NCI-H524 (cell line): ENCODE measurements around the gene IGSF11.
"Not testable (repeated sequence)": the region's sequence is repeated elsewhere in the genome, so short reads cannot be mapped to it uniquely, and the experiment has no call there.

Experiments used
- DNase-seq, 2 experiments: peaks; one replicate each; lab custom pipeline; 2025; lab: John Stamatoyannopoulos, UW

IGSF11 gene, protein sequence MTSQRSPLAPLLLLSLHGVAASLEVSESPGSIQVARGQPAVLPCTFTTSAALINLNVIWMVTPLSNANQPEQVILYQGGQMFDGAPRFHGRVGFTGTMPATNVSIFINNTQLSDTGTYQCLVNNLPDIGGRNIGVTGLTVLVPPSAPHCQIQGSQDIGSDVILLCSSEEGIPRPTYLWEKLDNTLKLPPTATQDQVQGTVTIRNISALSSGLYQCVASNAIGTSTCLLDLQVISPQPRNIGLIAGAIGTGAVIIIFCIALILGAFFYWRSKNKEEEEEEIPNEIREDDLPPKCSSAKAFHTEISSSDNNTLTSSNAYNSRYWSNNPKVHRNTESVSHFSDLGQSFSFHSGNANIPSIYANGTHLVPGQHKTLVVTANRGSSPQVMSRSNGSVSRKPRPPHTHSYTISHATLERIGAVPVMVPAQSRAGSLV

DNA sequence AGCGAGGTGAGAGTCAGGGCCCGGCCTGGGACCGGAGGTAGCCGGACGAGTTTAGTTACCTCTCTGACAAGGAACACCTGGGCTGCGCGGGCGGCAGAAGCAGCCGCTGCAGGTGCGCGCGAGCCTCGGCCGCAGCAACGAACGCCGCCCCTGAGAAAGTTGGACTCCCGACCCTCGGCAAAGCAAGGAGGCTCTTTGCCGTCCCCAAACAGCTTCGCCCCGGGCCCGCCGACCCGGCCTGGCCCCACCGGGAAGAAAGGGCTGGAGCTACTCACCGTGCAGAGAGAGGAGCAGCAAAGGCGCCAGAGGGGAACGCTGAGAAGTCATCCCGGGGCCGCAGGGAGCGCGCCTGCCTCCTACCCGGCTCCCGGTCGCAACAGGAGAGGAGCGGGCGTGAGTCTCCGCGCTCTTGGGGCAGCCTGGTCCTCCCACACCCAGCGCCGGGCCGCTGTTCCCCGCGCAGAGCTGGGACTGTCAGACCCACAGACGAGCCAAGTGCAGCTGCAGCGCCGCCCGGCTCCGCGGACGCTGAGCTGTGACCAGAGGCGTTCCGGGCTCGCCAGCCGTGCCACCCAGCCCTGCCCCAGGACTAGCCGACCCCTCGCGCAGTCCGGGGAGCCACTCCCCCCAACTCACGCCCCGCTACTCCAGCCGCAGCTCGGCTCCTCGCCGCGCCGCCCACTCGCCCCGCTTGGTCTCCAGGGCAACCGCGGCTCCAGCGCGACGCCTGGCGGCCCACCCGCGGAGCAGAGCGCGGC lies at the start of gene IGSF11:
Gene IGSF11 (minus strand): TSS at position 591 of the 758 bp plus-strand sequence. CDS start 264 bp downstream, at position 327.
- peak; percentile 97 to 99 for DNase-seq

DNA sequence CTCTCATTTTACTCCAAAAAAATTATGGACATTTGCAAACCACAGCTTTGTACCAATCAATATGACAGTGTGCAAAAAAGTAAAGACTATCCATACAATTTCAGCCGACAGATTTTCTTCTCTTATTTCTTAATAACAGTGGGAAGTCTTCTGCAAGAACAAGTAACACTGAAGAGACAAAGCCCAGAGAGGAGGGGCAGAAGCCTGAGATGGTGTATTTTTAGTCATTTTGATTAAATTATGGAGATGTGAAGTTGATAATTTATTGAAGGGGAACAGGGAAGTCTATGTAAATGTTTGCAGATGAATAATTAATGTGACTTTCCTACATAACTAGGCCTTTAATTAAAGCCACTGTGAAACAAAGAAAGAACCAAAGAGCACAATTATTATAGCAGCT lies 45.7 kb upstream of the IGSF11 start:
- no peak for DNase-seq

DNA sequence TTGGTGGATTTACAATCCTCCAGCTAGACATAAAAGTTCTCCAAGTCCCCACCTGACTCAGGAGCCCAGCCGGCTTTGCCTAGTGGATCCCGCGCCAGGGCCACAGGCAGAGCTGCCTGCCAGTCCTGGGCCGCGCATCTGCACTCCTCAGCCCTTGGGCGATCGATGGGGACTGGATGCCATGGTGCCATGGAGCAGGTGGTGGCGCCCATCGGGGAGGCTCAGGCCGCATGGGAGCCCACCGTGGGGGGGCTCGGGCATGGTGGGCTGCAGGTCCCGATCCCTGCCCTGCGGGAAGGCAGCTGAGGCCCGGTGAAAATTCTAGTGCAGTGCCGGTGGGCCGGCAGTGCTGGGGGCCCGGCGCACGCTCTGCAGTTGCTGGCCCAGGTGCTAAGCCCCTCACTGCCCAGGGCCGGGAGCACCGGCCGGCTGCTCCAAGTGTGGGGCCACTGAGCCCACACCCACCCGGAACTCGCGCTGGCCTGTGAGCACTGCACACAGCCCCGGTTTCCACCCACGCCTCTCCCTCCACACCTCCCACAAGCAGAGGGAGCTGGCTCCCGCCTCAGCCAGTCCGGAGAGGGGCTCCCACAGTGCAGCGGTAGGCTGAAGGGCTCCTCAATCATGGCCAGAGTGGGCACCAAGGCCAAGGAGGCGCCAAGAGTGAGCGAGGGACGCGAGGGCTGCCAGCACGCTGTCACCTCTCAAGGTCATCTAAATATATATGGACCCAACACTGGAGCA lies 38.8 kb upstream of the IGSF11 start:
- no peak for DNase-seq

DNA sequence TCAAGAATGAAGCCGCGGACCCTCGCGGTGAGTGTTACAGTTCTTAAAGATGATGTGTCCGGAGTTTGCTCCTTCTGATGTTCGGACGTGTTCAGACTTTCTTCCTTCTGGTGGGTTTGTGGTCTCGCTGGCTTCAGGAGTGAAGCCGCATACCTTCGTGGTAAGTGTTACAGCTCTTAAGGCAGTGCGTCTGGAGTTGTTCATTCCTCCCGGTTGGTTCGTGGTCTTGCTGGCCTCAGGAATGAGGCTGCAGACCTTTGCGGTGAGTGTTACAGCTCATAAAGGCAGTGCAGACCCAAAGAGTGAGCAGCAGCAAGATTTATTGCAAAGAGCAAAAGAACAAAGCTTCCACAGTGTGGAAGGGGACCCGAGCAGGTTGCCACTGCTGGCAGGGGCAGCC lies 37.8 kb upstream of the IGSF11 start:
- DNase-seq, result not testable (repeated sequence)

DNA sequence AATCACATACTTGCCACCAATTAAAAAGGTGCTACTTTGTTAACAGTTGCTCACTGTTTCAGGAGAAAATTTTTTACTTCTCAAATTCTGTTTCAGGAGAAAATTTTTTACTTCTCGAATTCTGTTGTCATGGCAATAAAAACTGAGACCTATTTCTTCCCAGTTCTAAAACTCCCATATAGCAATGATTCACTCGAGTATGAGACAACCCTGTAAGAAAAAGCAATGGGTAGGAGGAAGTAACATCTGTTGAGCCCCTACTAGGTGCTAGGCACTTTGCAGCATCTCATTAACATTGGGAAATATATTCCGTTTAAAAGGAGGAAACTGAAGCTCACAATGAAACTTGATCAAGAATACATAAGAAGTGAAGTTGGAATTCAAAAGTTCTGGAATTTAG lies 35.1 kb upstream of the IGSF11 start:
- DNase-seq, result no peak

DNA sequence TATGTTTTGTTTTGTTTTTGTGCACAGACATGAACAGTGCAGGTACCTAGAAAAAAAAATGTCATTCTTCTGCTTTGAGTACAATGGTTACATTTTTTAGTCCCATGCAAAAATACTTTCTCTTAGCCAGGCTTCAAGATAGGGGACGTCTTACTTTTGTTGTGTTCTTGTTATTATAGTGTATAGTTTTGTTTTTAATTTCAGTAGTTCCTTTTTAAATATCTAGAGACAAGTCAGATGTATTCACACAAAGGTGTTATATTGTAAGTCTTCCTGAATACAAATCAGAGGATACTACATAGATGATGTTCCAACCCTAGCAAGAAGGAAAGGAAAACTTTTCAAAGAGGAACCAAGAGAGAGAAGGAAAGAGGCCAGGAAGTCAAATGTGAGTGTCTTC lies 28.8 kb upstream of the IGSF11 start:
- DNase-seq, result no peak

DNA sequence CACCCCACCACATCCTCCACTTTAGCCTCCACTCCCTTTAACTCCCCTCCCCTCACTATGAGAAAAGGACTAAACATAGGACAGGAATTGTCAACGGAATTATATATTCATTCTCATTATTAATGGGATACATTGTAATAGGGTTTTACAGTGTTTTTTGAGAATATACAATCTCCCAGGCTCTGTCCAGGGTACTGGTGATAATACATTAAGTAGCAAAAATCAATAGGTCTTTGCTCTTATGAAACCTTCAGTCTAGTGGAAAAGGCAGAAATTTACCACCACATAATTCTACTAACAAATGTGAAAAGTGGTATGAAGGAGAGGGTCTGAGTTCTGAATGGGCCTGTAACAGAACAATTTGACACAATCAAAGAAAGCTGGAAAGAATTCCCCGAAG lies 28.2 kb upstream of the IGSF11 start:
- no peak for DNase-seq

DNA sequence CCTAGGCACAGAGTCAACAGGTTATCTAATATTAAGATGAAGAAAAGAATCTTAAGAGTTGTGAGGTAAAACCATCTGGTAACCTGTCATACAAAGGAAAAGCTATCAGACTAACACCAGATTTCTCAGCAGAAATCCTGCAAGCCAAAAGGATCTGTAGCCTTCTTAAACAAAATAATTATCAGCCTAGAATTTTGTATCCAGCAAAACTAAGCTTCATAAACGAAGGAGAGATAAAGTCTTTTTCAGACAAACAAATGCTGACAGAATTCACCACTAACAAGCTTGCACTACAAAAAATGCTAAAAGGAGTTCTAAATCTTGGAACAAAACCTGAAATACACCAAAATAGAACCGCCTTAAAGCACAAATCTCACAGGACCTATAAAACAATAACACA lies 9.9 kb upstream of the IGSF11 start:
- DNase-seq, result no peak

DNA sequence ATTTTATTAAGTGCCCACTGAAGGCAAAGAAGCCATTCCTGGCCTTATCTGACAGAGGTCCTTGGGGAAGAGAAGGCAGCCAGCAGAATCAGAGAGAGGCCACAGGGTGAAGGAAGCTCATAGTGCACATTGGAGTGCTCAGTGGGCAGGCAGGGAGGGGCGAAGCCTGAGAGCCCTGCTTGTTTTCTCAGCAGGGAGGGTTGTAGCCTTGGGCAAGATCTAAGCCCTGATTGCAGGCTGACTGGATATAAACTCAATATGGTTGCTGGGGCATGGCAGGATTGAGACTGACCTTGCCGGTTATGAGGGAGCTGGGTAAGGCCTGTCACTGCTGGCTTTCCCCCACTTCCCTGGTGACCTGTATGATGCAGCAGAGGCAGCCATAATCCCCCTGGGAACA lies 7.5 kb upstream of the IGSF11 start:
- no peak for DNase-seq

DNA sequence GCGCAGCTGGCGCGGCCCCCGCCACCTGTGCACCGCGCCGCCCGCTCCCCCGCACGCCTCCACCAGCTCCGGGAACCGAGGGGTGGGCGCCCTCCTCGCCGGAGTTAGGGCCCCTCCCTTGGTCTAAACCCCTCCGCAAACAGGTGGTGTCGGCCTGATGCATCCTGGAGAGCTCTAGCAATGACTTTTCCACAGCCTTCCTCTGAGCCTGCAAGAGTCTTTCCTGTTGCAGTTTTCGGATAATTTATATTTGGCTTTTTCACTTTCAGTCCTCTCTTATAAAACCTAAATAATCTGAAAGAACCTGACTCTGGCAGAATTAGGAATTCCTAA lies 334 bp upstream of the IGSF11 start:
- DNase-seq, result peak in 1 of 2 experiments; percentile 99

DNA sequence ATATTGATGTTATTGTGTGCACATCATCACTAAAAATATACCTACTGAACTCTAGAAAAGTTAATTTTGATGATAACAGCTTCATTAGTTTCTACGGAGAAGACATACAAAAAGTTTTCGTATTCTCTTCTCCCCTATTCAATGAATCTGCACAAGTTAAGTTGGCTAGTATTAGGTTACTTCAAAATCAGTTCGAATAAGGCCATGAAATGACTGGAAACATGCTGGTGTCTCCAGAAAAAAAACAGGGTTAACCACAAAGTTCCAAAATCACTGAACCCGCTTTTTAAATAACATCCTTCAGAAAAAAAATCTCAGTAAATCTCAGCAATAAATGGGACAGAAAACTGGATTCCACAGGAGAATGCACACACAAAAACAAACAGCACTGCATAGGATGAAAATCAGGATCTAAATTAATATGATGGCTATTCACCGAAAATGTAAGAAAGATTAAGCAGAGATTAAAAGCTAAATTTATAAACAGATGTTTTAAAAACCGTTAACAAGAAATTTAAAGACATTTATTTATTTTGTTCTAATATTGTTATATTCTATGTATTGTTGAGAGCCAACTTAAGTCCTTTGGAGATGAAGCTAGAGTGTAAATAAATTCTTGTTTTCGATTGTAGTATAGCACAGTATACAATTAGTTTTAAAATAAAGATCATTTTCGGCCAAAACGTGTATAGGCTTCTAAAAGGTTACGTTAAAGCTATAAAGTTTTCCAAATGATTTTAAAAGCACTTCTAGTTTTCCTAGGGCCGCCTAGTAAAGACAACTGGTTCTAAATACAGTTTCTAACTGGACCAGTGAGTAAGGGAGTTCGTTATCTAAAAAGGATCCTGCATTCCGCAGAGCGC lies 1.0 kb downstream of the IGSF11 start:
- DNase-seq, result peak; percentile 12 to 52

DNA sequence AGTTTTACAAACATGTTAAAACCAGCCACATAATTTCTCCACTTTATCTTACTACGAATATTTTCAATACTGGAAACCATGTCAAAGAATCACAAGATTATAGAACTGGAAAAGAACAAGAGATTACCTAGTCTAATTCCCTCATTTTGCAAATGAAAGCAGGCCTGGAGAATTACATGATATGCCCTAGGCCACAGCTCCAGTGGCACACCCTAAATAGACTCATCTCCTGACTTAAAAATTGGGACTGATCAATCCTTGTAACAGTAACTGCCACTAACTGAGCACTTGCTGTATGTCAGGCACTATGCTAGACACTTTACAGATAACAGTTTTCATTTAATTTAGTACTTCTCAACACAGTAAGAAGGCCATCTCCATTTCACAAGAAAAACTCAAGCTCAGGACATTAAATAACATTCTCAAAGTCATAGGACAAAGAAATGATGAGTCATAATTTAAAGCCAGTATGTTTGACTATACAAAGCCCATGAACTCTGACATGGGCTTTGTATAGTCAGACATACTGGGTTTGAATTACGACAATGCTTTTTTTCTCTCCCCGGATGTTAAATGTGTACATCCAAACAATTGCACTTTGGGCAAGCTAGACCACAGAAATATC lies 9.4 kb downstream of the IGSF11 start:
- DNase-seq, result peak in 1 of 2 experiments; percentile 29

DNA sequence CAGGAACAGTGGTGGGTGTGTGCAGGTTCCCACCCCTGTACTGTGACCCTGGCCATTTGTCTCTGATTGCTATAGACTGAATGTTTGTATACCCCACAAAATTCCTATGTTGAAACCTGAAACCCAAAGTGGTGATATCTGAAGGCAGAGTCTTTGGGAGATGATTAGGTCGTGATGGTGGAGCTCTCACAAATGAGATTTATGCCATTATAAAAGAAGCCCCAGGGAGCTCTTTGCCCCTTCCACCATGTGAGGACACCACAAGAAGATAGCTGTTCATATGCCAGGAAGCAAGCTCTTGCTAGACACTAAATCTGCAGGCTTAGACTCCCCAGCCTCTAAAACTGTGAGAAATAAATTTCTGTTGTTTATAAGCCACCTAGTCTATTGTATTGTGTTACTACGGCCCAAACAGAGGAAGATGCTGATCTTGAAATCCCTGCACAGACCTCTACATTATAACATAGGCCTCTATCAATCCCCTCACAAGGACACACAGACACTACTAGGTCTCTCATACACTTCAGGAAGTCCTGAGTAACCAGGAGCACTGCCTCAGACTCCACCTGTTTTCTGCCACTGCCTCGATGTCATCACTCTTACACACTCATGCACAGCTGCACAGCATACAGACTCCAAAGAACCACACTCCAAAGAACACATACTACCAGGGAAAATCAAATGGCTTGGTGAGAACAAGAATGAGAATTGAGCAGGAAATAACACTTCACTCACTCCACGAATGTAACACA lies 14.7 kb downstream of the IGSF11 start:
- DNase-seq, result peak in 1 of 2 experiments; percentile 14

DNA sequence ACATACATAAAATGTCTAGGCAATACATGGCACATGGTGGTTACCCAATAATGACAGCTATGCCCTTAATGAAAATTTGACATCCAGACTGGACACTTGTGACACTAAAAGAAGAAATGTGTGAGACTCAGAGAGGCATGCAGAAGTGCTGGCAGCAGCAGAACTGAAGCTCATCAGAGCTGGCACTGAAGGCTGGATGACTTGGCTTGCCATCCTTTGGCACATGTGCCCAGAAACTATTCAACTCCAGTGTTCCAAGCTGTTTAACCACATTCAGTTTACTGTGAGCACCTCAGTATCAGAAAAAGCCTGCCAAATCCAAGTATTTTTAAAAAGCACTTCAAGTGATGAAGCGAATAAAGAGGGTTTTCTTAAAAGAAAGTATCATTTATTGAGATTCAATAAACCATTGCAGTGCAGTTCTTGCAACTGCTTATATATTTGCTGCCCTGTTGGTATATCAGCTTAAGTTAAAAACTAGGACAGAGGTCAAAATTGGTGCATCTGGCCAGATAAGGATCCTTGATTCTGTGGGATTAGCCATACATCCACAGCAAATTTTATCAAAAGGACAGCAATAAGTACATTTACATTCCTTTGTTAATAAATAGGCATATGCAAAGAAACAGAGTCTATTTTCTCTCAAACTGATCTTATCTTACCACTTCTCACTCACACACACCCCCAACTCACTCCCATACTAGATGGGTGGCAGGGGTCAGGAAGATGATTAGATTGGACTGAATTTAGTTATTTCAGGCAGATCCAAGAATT lies 15.8 kb downstream of the IGSF11 start:
- DNase-seq, result peak in 1 of 2 experiments; percentile 34

DNA sequence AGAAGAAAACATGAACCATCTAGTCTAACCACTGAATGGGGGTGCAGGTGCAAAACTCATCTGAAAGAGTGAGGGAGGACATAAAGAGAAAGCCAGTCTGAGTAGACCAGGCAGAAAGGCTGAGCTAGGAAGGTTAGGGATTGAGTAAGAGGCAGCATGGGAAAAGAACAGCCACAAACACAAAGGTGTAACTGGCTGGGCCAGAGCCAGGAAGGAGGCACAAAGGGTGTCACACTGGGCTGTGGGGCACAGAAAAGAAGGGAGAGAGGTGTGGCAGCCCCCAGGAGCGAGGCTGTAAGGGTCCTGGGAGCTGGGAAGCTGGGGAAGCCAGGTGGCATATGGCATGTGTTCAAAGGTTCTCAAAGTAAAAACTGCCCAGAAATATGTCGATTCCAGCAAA lies 18.7 kb downstream of the IGSF11 start:
- DNase-seq, result peak; percentile 80 to 84

DNA sequence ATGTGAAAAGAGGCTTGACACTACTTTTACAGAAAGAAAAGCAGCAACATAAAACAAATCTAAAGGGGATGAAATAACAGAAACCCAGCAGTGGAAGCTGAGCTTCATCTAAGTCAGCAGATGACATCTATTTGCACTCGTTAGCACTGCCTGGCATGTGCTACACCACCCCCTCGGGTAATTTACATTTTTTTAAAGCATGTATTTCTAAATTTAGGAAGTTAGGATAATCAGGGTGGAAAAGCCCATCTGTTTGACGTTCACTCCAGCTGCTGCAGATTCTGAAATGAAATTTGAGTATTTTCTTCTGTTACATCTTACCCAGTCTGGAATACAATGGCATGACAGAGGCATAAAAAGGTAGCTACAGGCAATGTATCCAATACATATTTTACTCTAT lies 20.7 kb downstream of the IGSF11 start:
- peak; percentile 87 to 97 for DNase-seq

DNA sequence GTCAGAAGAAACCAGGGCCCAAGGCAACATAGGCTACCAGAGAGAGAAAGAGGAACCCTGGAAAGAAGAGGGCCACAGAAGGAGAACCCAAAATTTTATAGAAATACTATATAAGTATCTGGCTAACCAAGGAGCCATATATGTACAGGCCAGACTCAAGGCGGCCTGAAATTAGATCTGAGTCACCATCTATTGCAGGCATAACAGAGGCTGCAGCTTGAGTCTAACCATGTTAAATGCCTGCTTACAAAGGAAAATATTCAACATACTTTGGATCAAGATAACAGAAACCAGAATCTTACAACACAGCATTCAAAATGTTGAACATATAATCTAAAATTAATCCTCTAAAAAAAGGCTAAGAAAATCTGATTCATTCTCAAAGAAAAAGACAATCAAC lies 23.1 kb downstream of the IGSF11 start:
- DNase-seq, result no peak

DNA sequence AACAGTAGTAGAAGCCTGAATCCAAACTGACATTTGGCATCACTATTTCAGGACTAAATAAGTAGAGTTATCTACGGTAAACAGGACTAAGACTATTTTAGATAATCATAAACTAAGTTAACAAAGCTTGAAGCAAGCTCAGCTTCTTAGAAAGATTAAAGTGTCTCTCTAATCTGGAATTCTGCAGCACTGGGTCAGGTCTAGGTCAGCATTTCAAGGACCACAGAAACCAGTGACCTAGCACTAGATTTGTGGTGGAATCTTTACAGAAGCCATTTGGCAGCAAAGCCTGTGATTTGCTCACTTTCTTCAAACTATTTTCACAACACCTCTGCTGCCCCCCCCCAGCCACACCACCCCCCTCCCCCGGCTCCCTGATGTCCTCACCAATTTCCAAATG lies 37.5 kb downstream of the IGSF11 start:
- DNase-seq, result no peak

DNA sequence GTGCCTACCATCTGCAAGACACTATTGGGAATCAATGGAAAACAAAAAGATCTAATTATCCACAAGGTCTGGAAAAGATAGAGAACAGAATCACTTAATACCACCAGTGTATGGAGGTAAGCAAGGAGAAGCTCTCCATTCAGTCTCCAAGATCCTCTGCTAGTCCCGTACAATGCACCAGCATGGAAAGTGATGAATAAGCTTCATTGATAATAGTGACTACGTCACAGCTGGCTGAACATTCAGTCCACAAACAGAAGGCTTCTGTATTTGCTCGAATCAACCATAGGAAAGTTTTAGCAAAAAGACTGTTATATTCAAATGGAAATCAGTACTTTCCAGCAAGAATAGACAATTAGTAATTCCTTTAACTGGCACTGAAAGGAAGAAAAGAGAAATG lies 42.9 kb downstream of the IGSF11 start:
- DNase-seq, result no peak
